Skin of body (tissue), 2 donors: ENCODE results near the gene MAP3K9. TPM values are rescaled to one million over a fixed set of nuclear protein-coding genes. Genes with fewer than 3 reads are reported as not detected.
A peak's percentile ranks its signal among the peaks of the same experiment; 100 is the strongest.
"Not testable (repeated sequence)": the region's sequence is repeated elsewhere in the genome, so short reads cannot be mapped to it uniquely, and the experiment has no call there.

Experiments
- DNase-seq: peaks from one replicate; lab custom pipeline; 2025; lab: John Stamatoyannopoulos, UW
- total RNA-seq: library from RNA; depleted of rRNA; stranded (reverse); fragments of >200 nt; gene quantifications from one replicate; pipeline ENCODE4 v1.2.3, GENCODE V29; 2014

MAP3K9 gene
- total RNA-seq: 6.9 TPM

- DNase-seq: no peak
Observed at GRCh38 chr14:70809225-70810219, at the start of gene MAP3K9. TSS of gene MAP3K9 (minus strand) at chr14:70809513. CDS start at chr14:70809171, 342 bp downstream.

GRCh38 chr14:70858641-70859040, 49.3 kb upstream of the MAP3K9 start:
- DNase-seq: no peak

GRCh38 chr14:70857496-70857890, 48.2 kb upstream of the MAP3K9 start:
- DNase-seq: no peak

- no peak for DNase-seq
Observed at GRCh38 chr14:70856851-70857495, 47.7 kb upstream of the MAP3K9 start.

- DNase-seq: no peak
Observed at GRCh38 chr14:70855486-70855885, 46.2 kb upstream of the MAP3K9 start.

GRCh38 chr14:70853658-70854057, 44.3 kb upstream of the MAP3K9 start:
- not testable (repeated sequence) for DNase-seq

- peak; percentile 14 for DNase-seq
Observed at GRCh38 chr14:70847406-70848090, 38.2 kb upstream of the MAP3K9 start.

GRCh38 chr14:70845601-70846000, 36.3 kb upstream of the MAP3K9 start:
- no peak for DNase-seq

GRCh38 chr14:70842851-70843462, 33.6 kb upstream of the MAP3K9 start:
- peak; percentile 40 for DNase-seq

GRCh38 chr14:70838076-70838475, 28.8 kb upstream of the MAP3K9 start:
- DNase-seq: no peak

- no peak for DNase-seq
Observed at GRCh38 chr14:70836946-70837345, 27.6 kb upstream of the MAP3K9 start.

- DNase-seq: no peak
Observed at GRCh38 chr14:70833884-70834283, 24.6 kb upstream of the MAP3K9 start.

GRCh38 chr14:70832561-70833305, 23.4 kb upstream of the MAP3K9 start:
- no peak for DNase-seq

- no peak for DNase-seq
Observed at GRCh38 chr14:70830998-70831781, 21.9 kb upstream of the MAP3K9 start.

GRCh38 chr14:70828188-70828587, 18.9 kb upstream of the MAP3K9 start:
- DNase-seq: no peak

GRCh38 chr14:70827752-70828151, 18.4 kb upstream of the MAP3K9 start:
- DNase-seq: no peak

GRCh38 chr14:70827347-70827746, 18.0 kb upstream of the MAP3K9 start:
- no peak for DNase-seq

GRCh38 chr14:70823281-70823680, 14.0 kb upstream of the MAP3K9 start:
- DNase-seq: no peak

GRCh38 chr14:70822530-70823185, 13.3 kb upstream of the MAP3K9 start:
- no peak for DNase-seq
